SK-N-MC (cell line): ENCODE data around the gene RANBP3.
"Not testable (repeated sequence)": the region's sequence is repeated elsewhere in the genome, so short reads cannot be mapped to it uniquely, and the experiment has no call there.

ENCODE experiments used
- DNase-seq: peaks from one replicate; pipeline ENCODE4 v3.0.0-alpha.2; 2011; ENCODE audit warnings: low read depth, low spot score
- H3K27ac ChIP-seq: fragments of 200-600 bp; sonication (generic); 2 replicates; pipeline ENCODE4 v1.5.1; 2016; ENCODE audit warnings: mixed run types
- H3K36me3 ChIP-seq: fragments of 200-600 bp; sonication (generic); 2 replicates; pipeline ENCODE4 v1.6.1; 2017; ENCODE audit warnings: antibody characterized with exemption, low read length, mixed read lengths; ENCODE audit not compliant: insufficient read depth
- H3K4me3 ChIP-seq: fragments of 200-600 bp; sonication (generic); 2 replicates; pipeline ENCODE4 v1.5.1; 2016
- H3K9ac ChIP-seq: fragments of 200-600 bp; sonication (generic); 2 replicates; pipeline ENCODE4 v1.8.0; 2017; ENCODE audit warnings: mixed run types, mixed read lengths; ENCODE audit not compliant: insufficient read length
- H3K9me3 ChIP-seq: fragments of 200-600 bp; sonication (generic); 2 replicates; pipeline ENCODE4 v1.6.1; 2017; ENCODE audit warnings: low read depth, mild to moderate bottlenecking, antibody characterized with exemption, low read length, moderate library complexity, mixed read lengths
- EZH2 ChIP-seq: fragments of 200-600 bp; sonication (generic); IDR thresholded peaks from one replicate; pipeline ENCODE4 v1.6.1; 2017; ENCODE audit warnings: antibody characterized with exemption
- FOXP2 ChIP-seq: optimal IDR thresholded peaks from 2 replicates; pipeline ENCODE3; 2011; ENCODE audit warnings: mild to moderate bottlenecking, moderate library complexity; ENCODE audit not compliant: insufficient read depth; ENCODE audit errors: extremely low read length, control extremely low read depth
- POLR2AphosphoS5 ChIP-seq: IDR thresholded peaks from 2 replicates; pipeline ENCODE4 v1.6.1; 2012; ENCODE audit warnings: mild to moderate bottlenecking, low read depth, low read length, borderline replicate concordance

RANBP3 gene

GRCh38 chr19:5991244-5991838, 13.4 kb upstream of the RANBP3 start:
- Histone ChIP-seq H3K9me3 (no peaks in the 10 kb centered on the region), H3K4me3 (no peak overlapping the region), H3K27ac (no peak overlapping the region), H3K9ac (no peak overlapping the region), H3K36me3 (no peaks in the 10 kb centered on the region)
- no peak for DNase-seq
- TF ChIP-seq FOXP2 (no peak), EZH2 (no peak), POLR2AphosphoS5 (no peak)

GRCh38 chr19:5990289-5990797, 12.4 kb upstream of the RANBP3 start:
- Histone ChIP-seq H3K9me3 (no peaks in the 10 kb centered on the region), H3K4me3 (no peak overlapping the region), H3K36me3 (no peaks in the 10 kb centered on the region), H3K9ac (no peak overlapping the region), H3K27ac (no peak overlapping the region)
- no peak for DNase-seq
- TF ChIP-seq POLR2AphosphoS5 = no peak
- no peak for TF ChIP-seq FOXP2
- no peak for TF ChIP-seq EZH2

DNA sequence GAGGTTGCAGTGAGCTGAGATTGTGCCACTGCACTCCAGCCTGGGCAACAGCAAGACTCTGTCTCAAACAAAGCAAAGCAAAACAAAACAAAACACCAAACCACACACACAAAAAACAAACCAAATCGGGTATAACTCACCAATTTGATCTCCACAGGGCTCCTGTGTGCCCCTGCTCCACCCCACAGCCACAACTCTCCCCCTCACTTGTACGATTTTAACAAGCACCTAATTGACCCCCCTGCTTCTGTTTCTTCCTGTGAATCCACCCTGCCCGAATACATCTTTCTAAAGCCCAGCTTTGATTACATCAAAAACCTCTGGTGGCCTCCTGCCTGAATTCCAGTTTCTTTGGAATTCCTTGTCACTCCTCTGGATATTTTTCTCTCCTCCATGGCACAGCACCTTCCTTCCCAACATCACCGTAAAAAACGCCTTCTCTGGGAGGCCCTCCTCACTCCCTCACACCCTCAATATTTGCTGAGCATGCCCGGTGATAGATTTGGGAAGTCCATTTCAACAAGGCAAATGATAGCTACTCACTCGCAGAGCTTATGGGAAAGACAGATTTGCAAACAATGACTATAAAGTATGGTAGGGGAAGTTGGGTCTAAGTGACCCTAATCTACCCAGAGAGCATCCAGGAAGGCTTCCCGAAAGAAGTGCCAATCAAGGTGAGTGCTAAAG, 11.6 kb upstream of the RANBP3 start:
- Histone ChIP-seq H3K4me3 (no peak overlapping the region), H3K9me3 (no peaks in the 10 kb centered on the region), H3K27ac (no peak overlapping the region), H3K36me3 (no peaks in the 10 kb centered on the region), H3K9ac (no peak overlapping the region)
- DNase-seq = no peak
- TF ChIP-seq FOXP2 (no peak), EZH2 (no peak), POLR2AphosphoS5 (no peak)

DNA sequence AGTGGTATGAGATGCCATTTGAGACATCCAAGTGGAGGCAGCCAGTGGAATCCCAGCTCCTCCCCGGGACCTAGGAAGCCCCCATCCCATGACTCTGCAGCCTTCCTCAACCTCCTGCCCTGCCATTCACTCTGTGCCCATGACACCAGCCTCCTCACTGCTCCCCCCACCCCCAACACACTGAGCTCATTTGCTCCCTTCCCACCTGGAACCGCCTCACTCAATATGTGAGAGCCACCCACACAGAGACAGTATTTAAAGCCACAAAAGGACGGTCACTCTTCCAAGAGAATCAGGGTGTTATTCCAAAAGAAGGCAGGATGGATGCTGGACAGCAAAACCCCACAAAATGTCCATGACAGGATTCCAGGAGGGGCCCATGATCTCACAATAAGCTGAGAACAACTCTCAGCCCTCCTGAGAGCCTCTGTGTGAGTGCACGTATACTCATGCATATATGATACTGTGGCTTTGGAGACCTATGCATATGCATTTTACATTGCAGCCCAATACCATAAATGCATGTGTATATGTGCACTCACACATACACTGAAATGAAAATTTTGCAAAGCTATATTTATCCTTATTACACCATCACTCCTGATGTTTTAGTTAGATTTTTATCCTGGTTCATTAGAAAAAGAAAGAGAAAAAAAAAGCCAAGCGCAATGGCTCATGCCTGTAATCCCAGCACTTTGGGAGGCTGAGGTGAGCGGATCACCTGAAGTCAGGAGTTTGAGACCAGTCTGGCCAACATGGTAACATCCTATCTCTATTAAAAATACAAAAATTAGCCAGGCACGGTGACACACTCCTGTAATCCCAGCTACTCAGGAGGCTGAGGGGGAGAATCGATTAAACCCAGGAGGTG, 10.8 kb upstream of the RANBP3 start:
- H3K36me3 ChIP-seq = no peaks in the 10 kb centered on the region
- H3K27ac ChIP-seq = no peak overlapping the region
- TF ChIP-seq FOXP2 (no peak), POLR2AphosphoS5 (no peak), EZH2 (no peak)
- no peak overlapping the region for H3K4me3 ChIP-seq
- DNase-seq = no peak
- H3K9ac ChIP-seq = no peak overlapping the region
- no peaks in the 10 kb centered on the region for H3K9me3 ChIP-seq

DNA sequence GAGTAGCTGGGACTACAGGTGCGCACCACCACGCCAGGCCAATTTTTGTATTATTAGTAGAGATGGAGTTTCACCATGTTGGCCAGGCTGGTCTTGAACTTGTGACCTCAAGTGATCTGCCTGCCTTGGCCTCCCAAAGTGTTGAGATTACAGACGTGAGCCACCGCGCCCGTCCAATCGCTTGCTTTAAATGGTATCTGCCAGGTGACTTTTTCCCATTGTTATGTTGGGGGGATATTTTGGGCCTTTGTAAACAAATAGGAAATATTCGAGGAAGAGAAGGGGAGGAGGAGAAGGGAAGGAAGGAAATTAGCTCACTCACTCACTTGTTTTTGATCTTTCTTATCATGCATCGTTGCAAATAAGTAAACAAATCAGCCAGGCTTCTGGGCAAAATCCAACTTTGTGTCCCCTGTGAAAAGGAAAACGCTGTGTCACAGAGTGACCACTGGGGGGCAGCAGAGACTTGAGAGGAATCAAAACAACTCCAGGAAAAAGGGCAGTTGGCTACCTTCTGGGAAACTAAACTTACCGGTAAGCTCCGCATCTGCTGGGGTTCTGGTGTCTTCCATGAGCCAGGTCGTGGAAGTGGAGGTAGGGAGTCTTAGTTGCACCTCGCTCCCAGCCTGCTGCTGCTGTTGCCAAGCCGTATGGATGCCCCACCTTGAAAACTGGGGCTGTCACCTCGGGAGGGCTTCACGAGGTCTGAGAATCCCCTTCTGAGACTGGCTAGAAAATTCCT, 9.3 kb upstream of the RANBP3 start:
- Histone ChIP-seq H3K36me3 (no peaks in the 10 kb centered on the region), H3K27ac (no peak overlapping the region), H3K9me3 (no peaks in the 10 kb centered on the region), H3K4me3 (peak overlapping the region; percentile 46; the same call in 1 of the 2 replicates), H3K9ac (no peak overlapping the region)
- peak; percentile 45 for DNase-seq
- no peak for TF ChIP-seq POLR2AphosphoS5
- TF ChIP-seq FOXP2 = no peak
- TF ChIP-seq EZH2 = no peak

DNA sequence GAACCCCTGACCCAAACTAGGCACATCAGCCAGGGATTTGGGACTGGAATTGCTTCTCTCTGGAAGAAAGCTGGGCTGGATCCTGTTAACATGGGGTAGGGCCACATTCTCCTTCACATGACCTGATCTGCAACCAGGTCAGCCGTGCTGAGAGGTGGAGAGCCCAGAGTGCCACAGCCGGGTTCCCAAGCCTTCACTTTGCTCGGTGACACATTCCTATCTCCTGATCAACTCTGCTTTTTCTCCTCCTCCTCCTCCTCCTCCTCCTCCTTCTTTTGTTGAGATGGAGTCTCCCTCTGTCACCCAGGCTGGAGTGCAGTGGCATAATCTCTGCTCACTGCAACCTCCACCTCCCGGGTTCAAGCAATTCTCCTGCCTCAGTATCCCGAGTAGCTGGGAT, 7.9 kb upstream of the RANBP3 start:
- H3K27ac ChIP-seq, H3K4me3 ChIP-seq, H3K9ac ChIP-seq, DNase-seq, H3K9me3 ChIP-seq, H3K36me3 ChIP-seq: not testable (repeated sequence)

GRCh38 chr19:5985098-5985783, 7.3 kb upstream of the RANBP3 start:
- H3K9ac ChIP-seq = no peak overlapping the region
- no peak overlapping the region for H3K27ac ChIP-seq
- DNase-seq = no peak
- no peaks in the 10 kb centered on the region for H3K9me3 ChIP-seq
- H3K36me3 ChIP-seq = no peaks in the 10 kb centered on the region
- no peak overlapping the region for H3K4me3 ChIP-seq
- TF ChIP-seq POLR2AphosphoS5 (no peak), FOXP2 (no peak), EZH2 (no peak)

GRCh38 chr19:5984600-5984999, 6.7 kb upstream of the RANBP3 start:
- no peaks in the 10 kb centered on the region for H3K36me3 ChIP-seq

More at GRCh38 chr19:5984600-5984999, 6.7 kb upstream of the RANBP3 start:
- no peak overlapping the region for H3K9ac ChIP-seq
- no peak for TF ChIP-seq FOXP2
- TF ChIP-seq EZH2 = no peak
- TF ChIP-seq POLR2AphosphoS5 = no peak
- no peak overlapping the region for H3K27ac ChIP-seq
- no peak for DNase-seq
- H3K9me3 ChIP-seq = no peaks in the 10 kb centered on the region
- H3K4me3 ChIP-seq = no peak overlapping the region
